ENCODE results near the gene GPER1. TPM values are rescaled to one million over a fixed set of nuclear protein-coding genes. Genes with fewer than 3 reads are reported as not detected.
A peak's percentile ranks its signal among the peaks of the same experiment; 100 is the strongest.

The GPER1 gene
- total RNA-seq, 2 experiments from 2014 or later = 34.9 to 75.9 TPM

- no TSS peak for BruUV-seq (replicated peaks)
- intact Hi-C loops (cut with micrococcal nuclease; ENCODE audit: unreplicated experiment) = loop anchor here (2.0 kb wide), 1 partner anchor 17 kb away; no protein-coding TSS in a partner anchor
- ChIA-PET POLR2A (interaction anchor here (1.4 to 1.9 kb wide), 2 partner anchors 17 kb away, joined by 5 to 6 read pairs; no protein-coding TSS in a partner anchor), CTCF (ENCODE audit: unreplicated experiment) (interaction anchor here (0.6 to 1.2 kb wide), 2 partner anchors 7 to 18 kb away, joined by 3 to 4 read pairs; no protein-coding TSS in a partner anchor)
- peaks cover 15% of the 10 kb centered on the region for H3K4me1 ChIP-seq (ENCODE audit: insufficient read depth, low read length, poor library complexity, severe bottlenecking)
- H4K20me1 ChIP-seq (ENCODE audit: insufficient read depth, low read length) = no peaks in the 10 kb centered on the region
- no peaks in the 10 kb centered on the region for H3K9me2 ChIP-seq (ENCODE audit: insufficient read depth, low read length)
- peak overlapping the region; percentile 49 for H3K27ac ChIP-seq (ENCODE audit: low read depth, low read length, poor library complexity, severe bottlenecking)
- peak overlapping the region; percentile 54 for H3K4me3 ChIP-seq (ENCODE audit: low read depth, low read length, poor library complexity, severe bottlenecking)
- peak overlapping the region; percentile 81 for H3K4me2 ChIP-seq (ENCODE audit: low read length)
- H2AFZ ChIP-seq (ENCODE audit: low read length) = peak overlapping the region; percentile 8; the same call in 1 of the 2 replicates
- no peaks in the 10 kb centered on the region for H3K9me3 ChIP-seq (ENCODE audit: low read length)
- no peaks in the 10 kb centered on the region for H3K79me2 ChIP-seq (ENCODE audit: insufficient read depth, low read depth, low read length)
- no peak for DNase-seq (ENCODE audit: low spot score)
- H3K36me3 ChIP-seq (ENCODE audit: insufficient read depth, low read length) = no peaks in the 10 kb centered on the region
- TF ChIP-seq CTCF (conservative IDR thresholded peaks at IDR 0.05; ENCODE audit: low read length) (no peak), EZH2phosphoT487 (IDR thresholded peaks at IDR 0.05; ENCODE audit: borderline replicate concordance, low read depth, low read length) (no peak)
Observed at GRCh38 chr7:1043552-1044188, 44.2 kb upstream of the GPER1 start.

GRCh38 chr7:1044189-1045068 lies 43.5 kb upstream of the GPER1 start, which contains the start of gene GPR146:
Gene GPR146 (plus strand): TSS chr7:1044546. CDS start chr7:1057516, 12,970 bp downstream.
- TF ChIP-seq EZH2phosphoT487 (IDR thresholded peaks at IDR 0.05; ENCODE audit: borderline replicate concordance, low read depth, low read length) (no peak), CTCF (conservative IDR thresholded peaks at IDR 0.05; ENCODE audit: low read length) (peak; percentile 80)
- Histone ChIP-seq H3K4me1 (ENCODE audit: insufficient read depth, low read length, poor library complexity, severe bottlenecking) (peaks cover 15% of the 10 kb centered on the region), H3K9me3 (ENCODE audit: low read length) (no peaks in the 10 kb centered on the region), H3K36me3 (ENCODE audit: insufficient read depth, low read length) (no peaks in the 10 kb centered on the region), H3K9me2 (ENCODE audit: insufficient read depth, low read length) (no peaks in the 10 kb centered on the region), H3K79me2 (ENCODE audit: insufficient read depth, low read depth, low read length) (no peaks in the 10 kb centered on the region), H4K20me1 (ENCODE audit: insufficient read depth, low read length) (no peaks in the 10 kb centered on the region), H3K4me3 (ENCODE audit: low read depth, low read length, poor library complexity, severe bottlenecking) (peak within 1 kb of the TSS; percentile 70), H3K27ac (ENCODE audit: low read depth, low read length, poor library complexity, severe bottlenecking) (peak within 1 kb of the TSS; percentile 49), H2AFZ (ENCODE audit: low read length) (peak within 1 kb of the TSS; percentile 8; the same call in 1 of the 2 replicates), H3K4me2 (ENCODE audit: low read length) (peak within 1 kb of the TSS; percentile 93)
- no TSS peak for BruUV-seq (replicated peaks)
- peak; percentile 93 for DNase-seq (ENCODE audit: low spot score)
- ChIA-PET POLR2A (interaction anchor here (0.6 to 1.9 kb wide), 2 partner anchors 18 to 74 kb away, joined by 4 to 6 read pairs; no protein-coding TSS in a partner anchor), CTCF (ENCODE audit: unreplicated experiment) (interaction anchor here (1.2 kb wide), 1 partner anchor 19 kb away, joined by 3 read pairs; no protein-coding TSS in a partner anchor)
- intact Hi-C loops (cut with micrococcal nuclease; ENCODE audit: unreplicated experiment) = loop anchor here (2.0 kb wide), 1 partner anchor 18 kb away; no protein-coding TSS in a partner anchor

All from OCI-LY7 (cell line).